Activated CD4-positive, alpha-beta T cell treated with anti-CD3 and anti-CD28 coated beads, Interleukin-2, amount 50 U/mL, for 1 hour (primary cell): ENCODE measurements around the gene RARG.

Source experiments
- DNase-seq: peaks from one replicate; pipeline ENCODE4 v3.0.0-alpha.2; 2020

RARG gene

DNA sequence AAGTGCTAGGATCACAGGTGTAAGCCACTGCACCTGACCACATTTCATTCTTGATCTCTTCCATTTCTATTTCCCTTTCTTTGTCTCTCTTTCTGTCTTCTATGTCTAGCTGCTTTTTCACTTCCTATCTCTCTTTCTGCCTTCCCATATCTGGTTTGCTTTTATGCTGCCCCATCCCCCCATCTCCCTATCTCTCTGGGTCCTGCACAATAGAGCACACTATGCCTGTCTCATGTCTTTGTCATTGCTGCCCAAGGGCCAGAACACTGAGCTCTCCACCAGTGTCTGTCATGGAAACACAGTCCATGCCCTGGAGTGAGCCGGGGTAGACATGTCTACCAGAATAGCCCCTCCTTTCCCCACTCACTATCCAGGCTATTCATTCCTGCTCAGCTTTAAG is 12.3 kb upstream of the RARG start:
- DNase-seq, result no peak

GRCh38 chr12:53241623-53242412 is 9.8 kb upstream of the RARG start:
- DNase-seq, result no peak

- no peak for DNase-seq
Measured at GRCh38 chr12:53239643-53240258, 7.7 kb upstream of the RARG start.

DNA sequence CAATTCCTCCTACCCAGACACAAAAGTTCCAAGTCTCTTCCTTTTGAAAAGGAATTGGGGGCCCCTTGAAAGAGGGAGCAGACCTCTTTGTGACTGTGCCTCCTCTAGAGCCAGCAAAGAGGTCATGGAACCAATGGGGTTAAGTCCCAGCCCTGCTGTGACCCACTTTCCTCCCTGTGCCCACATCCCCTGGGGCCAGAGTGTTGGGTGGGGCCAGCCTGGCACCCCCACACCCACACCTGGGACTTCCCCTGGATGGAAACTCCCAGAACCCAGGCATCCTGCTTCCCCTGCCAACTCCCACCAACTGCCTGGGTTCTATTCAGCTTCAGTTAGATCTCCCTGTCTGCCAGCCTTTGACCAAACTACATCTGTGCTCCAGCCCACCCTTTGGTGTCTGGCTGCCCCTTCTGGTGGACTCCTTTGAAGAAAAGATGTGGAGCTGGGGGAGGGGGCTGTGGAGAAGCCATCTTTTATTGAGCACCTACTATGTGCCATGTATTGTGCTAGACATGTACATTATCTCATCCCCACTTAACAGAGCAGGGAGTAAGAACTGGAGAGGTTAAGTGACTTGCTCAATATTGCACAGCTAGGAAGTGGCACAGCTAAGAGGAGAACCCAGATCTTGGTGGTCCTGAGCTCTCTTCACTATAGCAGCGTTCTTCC is 4.6 kb upstream of the RARG start:
- peak; percentile 54 for DNase-seq

- no peak for DNase-seq
Measured at GRCh38 chr12:53235742-53236442, 3.9 kb upstream of the RARG start.

DNA sequence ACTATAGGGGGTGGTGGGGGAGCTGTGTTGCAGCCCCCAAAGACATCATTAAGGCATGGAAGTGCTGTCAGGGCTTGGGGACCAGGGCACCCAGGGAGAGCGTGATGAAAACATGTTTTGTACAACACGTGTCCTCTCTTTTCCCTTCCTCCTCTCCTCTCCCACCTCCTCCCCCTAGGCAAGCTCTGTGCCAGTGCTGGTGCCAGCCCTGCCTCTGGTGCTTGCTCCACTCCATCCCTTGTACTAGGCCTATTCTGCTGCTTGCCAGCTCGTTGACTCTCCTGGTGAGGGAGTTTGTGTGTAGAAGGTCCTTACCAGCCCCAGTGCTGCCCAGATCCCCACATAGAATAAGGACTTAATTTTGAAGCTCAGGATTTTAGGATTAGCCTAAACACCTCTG is 3.2 kb upstream of the RARG start:
- no peak for DNase-seq

DNA sequence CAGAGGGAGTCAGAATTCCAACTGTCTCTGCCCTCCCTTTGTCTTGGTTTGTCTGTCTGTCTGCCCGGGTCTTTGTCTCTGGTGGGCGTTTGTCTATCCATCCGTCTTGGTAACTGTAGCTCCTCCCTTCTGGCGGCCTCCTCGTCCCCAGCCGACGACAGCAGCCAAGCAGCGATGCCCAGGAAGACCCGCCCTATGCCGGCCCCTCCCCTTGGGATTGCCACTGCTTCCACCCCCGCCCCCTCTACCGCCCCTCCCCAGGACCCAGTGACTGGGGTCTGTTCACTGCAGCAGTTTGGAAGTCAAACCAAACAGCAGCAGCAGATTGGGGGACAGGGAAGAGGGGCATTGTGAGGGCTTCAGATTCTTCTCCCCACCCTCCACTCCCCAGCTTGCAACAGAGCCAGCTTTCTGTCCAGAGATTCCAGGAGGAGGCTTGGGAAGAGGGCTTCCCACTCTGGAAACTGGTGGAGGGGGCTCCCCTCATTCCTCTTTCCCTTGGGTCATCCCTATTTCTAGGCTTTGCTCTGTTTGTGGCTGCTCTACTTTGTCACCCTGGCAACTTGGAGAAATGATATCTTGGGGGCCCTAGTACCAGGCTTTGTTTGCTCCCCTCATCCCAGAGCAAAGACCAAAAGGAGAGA is 2.4 kb upstream of the RARG start:
- no peak for DNase-seq

DNA sequence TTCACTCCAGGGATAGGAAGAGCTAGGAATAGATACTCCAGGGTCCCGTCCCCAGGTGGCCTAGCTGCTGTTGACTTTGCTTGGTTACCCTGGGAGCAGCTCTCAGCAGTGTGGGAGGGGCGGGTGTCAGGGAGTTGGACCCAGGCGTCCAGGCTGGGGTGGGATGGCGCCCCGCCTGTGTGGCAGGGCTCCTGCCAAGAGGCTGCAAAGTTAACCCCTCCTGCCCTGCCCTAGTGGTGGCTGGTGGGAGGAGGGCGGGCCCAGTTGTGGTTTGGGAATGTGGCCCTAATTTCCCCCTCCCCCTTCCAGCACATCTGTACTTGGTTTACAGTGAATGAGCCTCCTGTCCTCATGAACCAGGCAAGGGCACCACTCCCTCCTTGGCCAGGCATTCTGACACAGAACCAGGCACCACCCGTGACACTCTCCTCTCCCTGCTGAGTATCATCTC is 1.7 kb upstream of the RARG start:
- no peak for DNase-seq

DNA sequence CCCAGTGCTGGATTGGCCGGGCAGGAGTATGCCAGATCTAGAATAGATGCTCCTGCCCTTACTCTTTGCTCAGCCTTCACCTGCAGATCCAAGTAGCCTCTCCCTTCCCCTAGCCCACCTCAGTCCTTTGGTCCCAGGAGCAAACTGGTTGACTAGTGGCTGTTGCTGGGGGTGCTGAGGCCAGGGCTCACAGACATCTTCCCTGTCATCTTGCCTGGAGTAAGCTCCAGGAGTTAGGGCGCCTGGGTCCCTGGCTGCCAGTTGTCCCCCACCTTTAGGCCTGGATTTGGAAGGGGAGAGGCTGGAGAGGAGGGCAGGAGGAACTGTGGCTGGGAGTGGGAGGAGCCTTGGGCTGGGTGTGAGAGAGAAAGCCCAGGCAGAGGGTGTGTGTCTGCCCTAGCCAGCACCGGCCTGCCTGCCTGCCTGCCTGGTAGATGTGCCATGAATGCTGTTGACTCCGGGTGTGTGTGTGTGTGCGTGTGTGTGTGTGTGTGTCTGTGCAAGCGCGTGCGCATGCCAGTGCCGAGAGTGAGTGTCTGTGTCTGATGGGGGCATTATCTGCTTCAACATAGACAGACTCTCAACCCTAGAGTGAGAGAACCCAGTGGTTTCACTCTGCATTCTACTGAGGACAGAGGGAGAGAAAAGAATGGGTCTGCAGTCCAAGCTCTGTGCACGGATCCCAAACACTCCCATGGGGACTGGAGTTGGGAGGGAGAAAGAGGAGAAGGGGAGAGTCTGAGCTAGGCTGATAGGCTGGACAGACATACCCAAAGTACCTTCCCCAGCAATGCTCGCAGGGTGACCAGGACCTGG is 845 bp upstream of the RARG start:
- peak; percentile 46 for DNase-seq

GRCh38 chr12:53231671-53231920 is 413 bp downstream of the RARG start:
- DNase-seq, result no peak

GRCh38 chr12:53230108-53230845 is 1.7 kb downstream of the RARG start:
- DNase-seq, result no peak

- no peak for DNase-seq
Measured at GRCh38 chr12:53229454-53229853, 2.6 kb downstream of the RARG start.

DNA sequence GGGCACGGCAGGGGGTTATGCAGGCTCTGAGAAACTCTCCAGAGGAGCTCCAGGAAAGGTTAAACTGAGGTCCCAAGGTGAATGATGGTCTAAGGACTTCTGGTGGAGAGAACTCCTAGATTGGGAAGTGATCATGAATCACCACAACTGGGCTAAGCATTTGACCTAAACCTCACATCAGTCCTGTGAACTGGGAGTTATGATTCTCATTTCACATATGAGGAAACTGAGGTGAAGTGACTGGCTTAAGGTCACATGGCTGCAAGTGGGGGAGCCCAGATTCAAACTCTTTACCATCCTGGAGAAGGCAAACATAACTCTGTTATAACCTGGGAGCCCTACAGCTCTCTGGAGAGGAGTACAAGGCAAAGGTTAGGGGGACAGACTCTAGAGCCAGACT is 4.2 kb downstream of the RARG start:
- no peak for DNase-seq

GRCh38 chr12:53227341-53227740 is 4.7 kb downstream of the RARG start:
- DNase-seq, result no peak

DNA sequence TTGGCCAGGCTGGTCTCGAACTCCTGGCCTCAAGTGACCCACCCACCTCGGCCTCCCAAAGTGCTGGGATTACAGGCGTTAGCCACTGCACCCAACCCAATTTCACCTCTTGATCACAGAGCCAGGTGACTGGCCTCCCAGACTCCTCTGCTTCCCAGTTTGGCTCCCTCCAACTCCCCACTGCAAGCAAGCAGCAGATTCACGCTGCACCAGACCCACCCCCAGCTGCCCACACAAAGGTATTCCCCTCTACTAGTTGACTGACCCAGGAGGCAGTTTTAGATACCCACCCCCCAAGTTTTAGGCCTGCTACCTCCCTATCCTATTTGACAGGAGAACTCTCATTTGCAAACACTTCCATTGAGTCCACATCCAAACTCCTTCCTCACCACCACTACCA is 5.2 kb downstream of the RARG start:
- no peak for DNase-seq

GRCh38 chr12:53225635-53226424 is 6.2 kb downstream of the RARG start:
- DNase-seq, result no peak

DNA sequence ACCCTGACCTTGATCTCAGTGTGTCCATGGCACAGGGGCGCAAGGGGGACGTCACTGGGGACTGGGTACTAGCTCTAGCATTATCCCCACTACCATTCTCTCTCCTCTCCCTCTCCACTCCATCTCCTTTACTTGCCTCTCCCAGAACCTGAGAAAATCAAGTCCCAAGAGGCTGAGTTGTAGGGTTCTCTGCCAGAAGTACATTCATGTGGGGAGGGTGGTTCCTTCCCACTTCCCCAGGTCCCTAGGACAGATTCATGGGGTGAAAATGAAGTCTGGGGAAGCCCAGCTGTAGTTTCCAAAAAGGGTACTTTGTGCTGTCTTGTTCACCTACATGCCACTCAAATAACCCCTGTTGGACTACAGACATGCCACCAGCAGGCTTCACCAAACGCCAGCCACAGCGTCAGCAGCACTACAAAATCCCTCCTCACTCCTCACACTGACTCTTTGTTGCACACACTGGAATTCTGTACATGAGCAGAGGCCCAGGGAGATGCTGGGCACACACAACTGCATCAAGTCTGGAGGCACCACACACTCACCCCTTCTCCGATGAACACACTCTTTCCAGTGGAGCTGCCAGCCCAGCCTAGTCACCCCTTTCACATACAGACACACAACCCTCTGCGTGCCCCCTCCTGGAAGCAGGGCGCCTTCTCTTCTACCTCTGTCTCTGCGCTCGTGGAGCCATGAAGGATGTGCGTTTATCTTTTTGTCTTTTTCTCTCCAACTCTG is 6.9 kb downstream of the RARG start:
- DNase-seq, result no peak

DNA sequence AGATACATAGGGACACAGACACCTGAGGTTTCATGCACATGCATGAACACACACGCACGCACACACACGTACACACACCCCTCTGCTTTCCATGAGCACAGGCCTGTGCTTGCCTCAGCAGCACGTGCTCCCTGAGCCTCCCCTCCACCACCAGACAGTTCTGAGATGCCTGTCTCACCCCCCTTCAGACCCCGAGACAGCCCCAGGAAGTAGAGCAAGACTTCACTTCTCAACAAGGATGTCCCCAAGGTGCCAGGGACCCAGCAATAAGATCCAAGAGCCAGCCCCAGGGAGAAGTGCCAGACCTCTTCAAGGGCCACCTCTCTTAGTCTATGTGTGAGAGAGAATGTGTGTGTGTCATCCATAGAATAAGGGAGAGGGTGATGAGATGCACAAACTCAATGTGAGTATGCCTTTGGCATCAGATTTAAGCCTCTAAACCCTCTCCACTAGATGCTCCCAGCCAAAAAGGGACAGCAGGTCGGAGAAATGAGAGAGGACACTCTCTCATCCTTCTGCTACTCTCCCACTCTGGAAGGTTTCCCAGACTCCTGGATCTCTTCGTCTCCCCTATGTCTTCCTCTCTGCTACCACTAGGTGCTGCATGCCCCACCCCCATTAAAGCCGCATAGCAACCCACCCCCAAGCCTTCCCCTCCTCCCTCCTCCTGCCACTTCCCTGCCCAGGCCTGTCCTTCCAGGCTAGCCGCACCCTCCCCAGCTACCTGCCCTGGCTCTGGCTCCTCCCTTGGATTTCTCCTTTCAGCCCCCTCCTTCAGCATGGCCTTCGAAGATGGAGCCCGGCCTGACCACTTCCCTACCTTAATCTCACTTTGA is 7.7 kb downstream of the RARG start:
- no peak for DNase-seq
